Measurements from ENCODE around the gene TNXB.
"Not testable (repeated sequence)": the region's sequence is repeated elsewhere in the genome, so short reads cannot be mapped to it uniquely, and the experiment has no call there.

The TNXB gene

GRCh38 chr6:31996385-31996784, 112.8 kb downstream of the TNXB start:
- not testable (repeated sequence) for DNase-seq (ENCODE audit: low read depth)

GRCh38 chr6:31994421-31994820, 114.7 kb downstream of the TNXB start:
- DNase-seq (ENCODE audit: low read depth), result not testable (repeated sequence)
